OCI-LY7 (cell line): Measurements from ENCODE around the gene VPS18. TPM values are rescaled to one million over a fixed set of nuclear protein-coding genes. Genes with fewer than 3 reads are reported as not detected.

Experiments
- BruUV-seq: library from RNA; stranded (reverse); fragments of 400-500 nt; replicated peaks from 2 replicates; lab custom pipeline; 2021; lab: Mats Ljungman, UMichigan
- CTCF ChIA-PET: fragments of 300-600 bp; sonication (Branson Sonifier 250); formaldehyde crosslinking; loops from one replicate; lab custom pipeline; 2022; ENCODE audit warnings: antibody characterized with exemption; ENCODE audit not compliant: unreplicated experiment; lab: Charles Lee
- POLR2A ChIA-PET: fragments of 300-600 bp; sonication (Branson Sonifier 250); formaldehyde crosslinking; loops from one replicate; lab custom pipeline; 2022; ENCODE audit warnings: antibody characterized with exemption; lab: Charles Lee
- DNase-seq: peaks from one replicate; pipeline ENCODE4 v3.0.0-alpha.2; 2015; ENCODE audit warnings: low spot score
- H2AFZ ChIP-seq: fragments of 200-600 bp; sonication (generic), shearing (Covaris generic); 2 replicates; pipeline ENCODE4 v1.6.1; 2014; ENCODE audit warnings: mild to moderate bottlenecking, antibody characterized with exemption, low read length, moderate library complexity
- H3K27ac ChIP-seq: fragments of 200-600 bp; sonication (generic); 2 replicates; pipeline ENCODE4 v1.5.1; 2014; ENCODE audit warnings: mixed run types, low read depth, mild to moderate bottlenecking, moderate library complexity, low read length, inconsistent platforms; ENCODE audit not compliant: poor library complexity, severe bottlenecking
- H3K36me3 ChIP-seq: fragments of 200-600 bp; sonication (generic); 2 replicates; pipeline ENCODE4 v1.6.1; 2014; ENCODE audit warnings: mild to moderate bottlenecking, antibody characterized with exemption, low read length, moderate library complexity, mixed read lengths; ENCODE audit not compliant: insufficient read depth
- H3K4me1 ChIP-seq: fragments of 200-600 bp; sonication (generic); 2 replicates; pipeline ENCODE4 v1.5.1; 2014; ENCODE audit warnings: mild to moderate bottlenecking, low read length; ENCODE audit not compliant: insufficient read depth, poor library complexity, severe bottlenecking
- H3K4me2 ChIP-seq: fragments of 200-600 bp; sonication (generic); 2 replicates; pipeline ENCODE4 v1.6.1; 2014; ENCODE audit warnings: mild to moderate bottlenecking, low read length
- H3K4me3 ChIP-seq: fragments of 200-600 bp; sonication (generic); 2 replicates; pipeline ENCODE4 v1.5.1; 2014; ENCODE audit warnings: mild to moderate bottlenecking, low read depth, low read length; ENCODE audit not compliant: poor library complexity, severe bottlenecking
- H3K79me2 ChIP-seq: fragments of 200-600 bp; sonication (generic); 2 replicates; pipeline ENCODE4 v1.6.1; 2016; ENCODE audit warnings: low read depth, mild to moderate bottlenecking, low read length, moderate library complexity, mixed read lengths; ENCODE audit not compliant: insufficient read depth
- H3K9me2 ChIP-seq: fragments of 200-600 bp; sonication (generic); 2 replicates; pipeline ENCODE4 v1.6.1; 2016; ENCODE audit warnings: mild to moderate bottlenecking, low read length, mixed read lengths; ENCODE audit not compliant: insufficient read depth
- H3K9me3 ChIP-seq: fragments of 200-600 bp; sonication (generic); 2 replicates; pipeline ENCODE4 v1.6.1; 2014; ENCODE audit warnings: mild to moderate bottlenecking, mixed run types, low read length, mixed read lengths
- H4K20me1 ChIP-seq: fragments of 200-600 bp; sonication (generic); 2 replicates; pipeline ENCODE4 v1.6.1; 2014; ENCODE audit warnings: mild to moderate bottlenecking, antibody characterized with exemption, low read length, moderate library complexity, mixed read lengths; ENCODE audit not compliant: insufficient read depth
- CTCF ChIP-seq: fragments of 200-600 bp; sonication (generic); conservative IDR thresholded peaks from 2 replicates; pipeline ENCODE4 v1.5.1; 2014; ENCODE audit warnings: mild to moderate bottlenecking, antibody characterized with exemption, low read length, moderate library complexity, mixed read lengths
- EZH2phosphoT487 ChIP-seq: fragments of 200-600 bp; sonication (generic); IDR thresholded peaks from 2 replicates; pipeline ENCODE4 v1.6.1; 2018; ENCODE audit warnings: low read depth, borderline replicate concordance, mild to moderate bottlenecking, mixed run types, antibody characterized with exemption, low read length, moderate library complexity, mixed read lengths
- intact Hi-C: fragments of 100-400 bp; cut with micrococcal nuclease; formaldehyde crosslinking; loops from one replicate; pipeline ENCODE4 v1.10.0; 2022; ENCODE audit not compliant: unreplicated experiment
- total RNA-seq, 2 experiments: library from RNA; depleted of rRNA in 1 of 2; stranded (reverse); fragments of >200 nt in 1 of 2; shearing (Covaris generic) in 1 of 2; gene quantifications; 2 replicates each; pipeline ENCODE4 v1.2.3, GENCODE V29; 2014 to 2022

The VPS18 gene
- total RNA-seq, 2 experiments from 2014 or later, result 24.5 to 30.7 TPM

- Histone ChIP-seq H4K20me1 (0 out of 2 replicates have a peak, but pooled peaks cover 4% of the 10 kb centered on the region), H3K36me3 (peaks cover 17% of the 10 kb centered on the region), H2AFZ (no peak overlapping the region; the same call in 1 of the 2 replicates), H3K9me2 (no peaks in the 10 kb centered on the region), H3K4me3 (no peak overlapping the region), H3K9me3 (no peaks in the 10 kb centered on the region), H3K4me2 (no peak overlapping the region), H3K79me2 (peaks cover 18% of the 10 kb centered on the region; the same call in 1 of the 2 replicates), H3K4me1 (peaks cover 36% of the 10 kb centered on the region), H3K27ac (no peak overlapping the region)
- no peak for TF ChIP-seq CTCF
- no peak for TF ChIP-seq EZH2phosphoT487
- ChIA-PET POLR2A (interaction anchor here (0.7 to 4.5 kb wide), 6 partner anchors 10 to 84 kb away, joined by 3 to 34 read pairs (median 4); no protein-coding TSS in a partner anchor), CTCF (interaction anchor here (1.0 to 1.9 kb wide), 4 partner anchors 16 to 123 kb away, joined by 3 to 63 read pairs (median 4); no protein-coding TSS in a partner anchor)
- intact Hi-C loops, result loop anchor here (5.0 kb wide), 5 partner anchors 125 to 325 kb away; partner anchors contain the start of genes C15orf62, CCDC32, RAD51 and RPUSD2
- DNase-seq, result no peak
- BruUV-seq, result no TSS peak
Observed at GRCh38 chr15:40892447-40893012, 1.7 kb upstream of the VPS18 start.

- Histone ChIP-seq H3K9me2 (no peaks in the 10 kb centered on the region), H3K4me3 (no peak overlapping the region), H3K9me3 (no peaks in the 10 kb centered on the region), H3K27ac (no peak overlapping the region), H3K4me2 (no peak overlapping the region), H2AFZ (no peak overlapping the region), H3K4me1 (peaks cover 36% of the 10 kb centered on the region), H3K36me3 (peaks cover 20% of the 10 kb centered on the region), H4K20me1 (0 out of 2 replicates have a peak, but pooled peaks cover 4% of the 10 kb centered on the region), H3K79me2 (peaks cover 18% of the 10 kb centered on the region; the same call in 1 of the 2 replicates)
- TF ChIP-seq CTCF, result no peak
- no peak for TF ChIP-seq EZH2phosphoT487
- intact Hi-C loops, result loop anchor here (5.0 kb wide), 5 partner anchors 126 to 326 kb away; partner anchors contain the start of genes C15orf62, CCDC32, RAD51 and RPUSD2
- BruUV-seq, result no TSS peak
- ChIA-PET POLR2A (interaction anchor here (2.9 kb wide), 1 partner anchor 35 kb away, joined by 28 read pairs; no protein-coding TSS in a partner anchor), CTCF (interaction anchor here (0.5 to 4.2 kb wide), 3 partner anchors 35 to 1467 kb away, joined by 3 to 70 read pairs (median 63); no protein-coding TSS in a partner anchor)
- no peak for DNase-seq
Observed at GRCh38 chr15:40893019-40893670, 1.1 kb upstream of the VPS18 start.
